WTC11 (cell line): ENCODE data around the gene STAT3. TPM values are rescaled to one million over a fixed set of nuclear protein-coding genes. Genes with fewer than 3 reads are reported as not detected.

ENCODE experiments used
- ATAC-seq: fragments of 200-7000 bp; cut with Tn5 transposase; 2 replicates; pipeline ENCODE4 v1.10.0; 2021; ENCODE audit warnings: mild to moderate bottlenecking, moderate library complexity
- CTCF ChIA-PET: fragments of 300-600 bp; sonication (Branson Sonifier 250); formaldehyde crosslinking; loops from one replicate; lab custom pipeline; 2021; ENCODE audit warnings: antibody characterized with exemption; lab: Charles Lee
- POLR2A ChIA-PET: fragments of 350-600 bp; sonication (Branson Sonifier 250); formaldehyde crosslinking; loops from one replicate; lab custom pipeline; 2021; ENCODE audit warnings: antibody characterized with exemption; lab: Charles Lee
- DNase-seq: peaks from one replicate; pipeline ENCODE4 v3.0.0; 2021; ENCODE audit warnings: low spot score
- H3K27ac Mint-ChIP-seq: 2 replicates; pipeline ENCODE4 v1.8.0; 2021; ENCODE audit warnings: mixed read lengths
- H3K27me3 Mint-ChIP-seq: 2 replicates; pipeline ENCODE4 v1.8.0; 2021; ENCODE audit warnings: low read depth, mild to moderate bottlenecking, moderate library complexity, mixed read lengths
- H3K36me3 Mint-ChIP-seq: 2 replicates; pipeline ENCODE4 v1.8.0; 2021; ENCODE audit warnings: mixed read lengths
- H3K4me1 Mint-ChIP-seq: 2 replicates; pipeline ENCODE4 v1.8.0; 2022; ENCODE audit warnings: mixed read lengths
- H3K4me3 Mint-ChIP-seq: 2 replicates; pipeline ENCODE4 v1.8.0; 2021; ENCODE audit warnings: mild to moderate bottlenecking, moderate library complexity, mixed read lengths
- H3K9me3 Mint-ChIP-seq: 2 replicates; pipeline ENCODE4 v1.8.0; 2021; ENCODE audit warnings: mixed read lengths
- CREB1 ChIP-seq: sonication (generic); formaldehyde crosslinking; IDR thresholded peaks from 2 replicates; pipeline ENCODE4 v1.8.0; 2023; ENCODE audit warnings: mild to moderate bottlenecking, missing genetic modification reagents
- FOXP1 ChIP-seq: sonication (generic); formaldehyde crosslinking; IDR thresholded peaks from 2 replicates; pipeline ENCODE4 v1.8.0; 2022; ENCODE audit warnings: missing genetic modification reagents, mild to moderate bottlenecking, moderate library complexity, borderline replicate concordance
- GABPB1 ChIP-seq: sonication (generic); formaldehyde crosslinking; IDR thresholded peaks from 2 replicates; pipeline ENCODE4 v1.8.1; 2023; ENCODE audit warnings: mild to moderate bottlenecking, missing genetic modification reagents
- GRHL2 ChIP-seq: fragments of 250-450 bp; sonication (Bioruptor Pico); IDR thresholded peaks from 2 replicates; pipeline ENCODE4 v1.8.0; 2022; ENCODE audit warnings: mild to moderate bottlenecking, moderate library complexity; ENCODE audit not compliant: insufficient replicate concordance, severe bottlenecking
- NR1H2 ChIP-seq: sonication (generic); formaldehyde crosslinking; IDR thresholded peaks from 2 replicates; pipeline ENCODE4 v1.9.0; 2021; ENCODE audit warnings: mild to moderate bottlenecking, moderate library complexity, missing genetic modification reagents
- OVOL2 ChIP-seq: fragments of 250-450 bp; sonication (Bioruptor Pico); IDR thresholded peaks from 2 replicates; pipeline ENCODE4 v1.9.0; 2021; ENCODE audit warnings: mild to moderate bottlenecking, borderline replicate concordance
- PRRX2 ChIP-seq: fragments of 250-450 bp; sonication (Bioruptor Pico); IDR thresholded peaks from 2 replicates; pipeline ENCODE4 v1.8.0; 2021; ENCODE audit warnings: mild to moderate bottlenecking
- SMAD4 ChIP-seq: sonication (generic); formaldehyde crosslinking; IDR thresholded peaks from 2 replicates; pipeline ENCODE4 v1.8.0; 2022; ENCODE audit warnings: mild to moderate bottlenecking, missing genetic modification reagents
- TEAD4 ChIP-seq: sonication (generic); formaldehyde crosslinking; IDR thresholded peaks from 2 replicates; pipeline ENCODE4 v1.8.0; 2022; ENCODE audit warnings: mild to moderate bottlenecking, missing genetic modification reagents
- TP53 ChIP-seq: sonication (generic); formaldehyde crosslinking; IDR thresholded peaks from 2 replicates; pipeline ENCODE4 v1.8.1; 2023; ENCODE audit warnings: mild to moderate bottlenecking, missing genetic modification reagents
- ZNF219 ChIP-seq: sonication (generic); formaldehyde crosslinking; IDR thresholded peaks from 2 replicates; pipeline ENCODE4 v1.8.0; 2023; ENCODE audit warnings: missing genetic modification reagents, mild to moderate bottlenecking, borderline replicate concordance
- ZNF232 ChIP-seq: sonication (generic); formaldehyde crosslinking; IDR thresholded peaks from 2 replicates; pipeline ENCODE4 v1.8.0; 2022; ENCODE audit warnings: mild to moderate bottlenecking, missing genetic modification reagents
- ZNF396 ChIP-seq: fragments of 250-450 bp; sonication (Bioruptor Pico); IDR thresholded peaks from 2 replicates; pipeline ENCODE4 v1.8.0; 2021; ENCODE audit warnings: mild to moderate bottlenecking, moderate library complexity, borderline replicate concordance
- total RNA-seq: library from RNA; stranded (reverse); gene quantifications from 3 replicates; pipeline ENCODE4 v1.2.3, GENCODE V29; 2021
- TF ChIP-seq, protein P1 (sequence below): sonication (generic); formaldehyde crosslinking; IDR thresholded peaks from 2 replicates; pipeline ENCODE4 v1.8.1; 2023; ENCODE audit warnings: mild to moderate bottlenecking, missing genetic modification reagents, moderate library complexity
- TF ChIP-seq, protein P2 (sequence below): sonication (generic); formaldehyde crosslinking; IDR thresholded peaks from 2 replicates; pipeline ENCODE4 v1.8.1; 2023; ENCODE audit warnings: mild to moderate bottlenecking, missing genetic modification reagents
- TF ChIP-seq, protein P3 (sequence below): fragments of 250-450 bp; sonication (Bioruptor Pico); IDR thresholded peaks from 2 replicates; pipeline ENCODE4 v1.9.0; 2021; ENCODE audit warnings: moderate library complexity, mild to moderate bottlenecking, inconsistent platforms, borderline replicate concordance
- TF ChIP-seq, protein P4 (sequence below): sonication (generic); formaldehyde crosslinking; conservative IDR thresholded peaks from 2 replicates; pipeline ENCODE4 v1.8.1; 2023; ENCODE audit warnings: mild to moderate bottlenecking, low read depth, missing genetic modification reagents, moderate library complexity
- TF ChIP-seq, protein P5 (sequence below): sonication (generic); formaldehyde crosslinking; IDR thresholded peaks from 2 replicates; pipeline ENCODE4 v1.8.0; 2022; ENCODE audit warnings: mild to moderate bottlenecking, missing genetic modification reagents
- TF ChIP-seq, protein P6 (sequence below): sonication (generic); formaldehyde crosslinking; IDR thresholded peaks from 2 replicates; pipeline ENCODE4 v1.8.0; 2023; ENCODE audit warnings: missing genetic modification reagents
- TF ChIP-seq, protein P7 (sequence below): sonication (generic); formaldehyde crosslinking; conservative IDR thresholded peaks from 2 replicates; pipeline ENCODE4 v1.8.1; 2022; ENCODE audit warnings: mild to moderate bottlenecking, missing genetic modification reagents
- TF ChIP-seq, protein P8 (sequence below): fragments of 250-450 bp; sonication (Bioruptor Pico); IDR thresholded peaks from 2 replicates; pipeline ENCODE4 v1.9.0; 2021; ENCODE audit warnings: mild to moderate bottlenecking, borderline replicate concordance
- TF ChIP-seq, protein P9 (sequence below): sonication (generic); formaldehyde crosslinking; IDR thresholded peaks from 2 replicates; pipeline ENCODE4 v1.8.1; 2022; ENCODE audit warnings: low read depth, missing genetic modification reagents, borderline replicate concordance

The STAT3 gene
- total RNA-seq, 1 experiment from 2014 or later = 98.0 TPM

DNA sequence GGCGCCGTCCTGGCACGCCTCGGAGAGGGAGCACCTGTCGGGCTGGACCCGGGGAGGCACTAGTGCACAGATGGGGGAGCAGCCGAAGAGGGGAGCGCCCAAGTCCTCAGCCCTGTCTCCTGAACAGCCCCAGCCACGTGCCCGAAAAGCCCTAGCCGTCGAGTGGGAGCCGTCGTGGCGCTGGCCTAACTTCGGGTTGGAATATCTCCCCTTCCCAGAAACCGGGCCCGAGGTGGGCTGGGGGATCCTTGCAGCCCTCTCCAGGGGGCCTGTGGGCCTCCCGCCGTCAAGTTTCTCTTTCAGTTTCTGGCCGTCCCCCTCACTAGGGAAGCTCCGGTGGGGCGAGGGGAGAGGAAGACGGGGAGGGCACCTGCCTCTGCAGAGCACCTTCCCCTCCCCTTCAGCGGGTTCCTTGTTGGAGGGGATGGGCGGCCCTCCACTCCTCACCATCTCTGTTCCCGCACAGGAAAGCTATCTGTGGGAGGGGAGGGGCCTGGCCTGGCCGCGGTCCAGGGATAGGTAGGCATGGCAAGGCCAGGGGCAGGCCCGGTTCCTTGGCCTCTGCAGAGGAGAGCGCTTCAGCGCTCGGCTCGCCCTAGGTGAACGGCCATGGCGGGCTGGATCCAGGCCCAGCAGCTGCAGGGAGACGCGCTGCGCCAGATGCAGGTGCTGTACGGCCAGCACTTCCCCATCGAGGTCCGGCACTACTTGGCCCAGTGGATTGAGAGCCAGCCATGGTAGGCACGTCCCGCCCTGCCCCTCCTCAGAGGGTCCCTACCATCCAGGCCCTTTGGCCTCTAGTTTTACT lies 99.2 kb downstream of the STAT3 start:
- ChIA-PET POLR2A (interaction anchor here (0.7 to 1.2 kb wide), 3 partner anchors 12 to 23 kb away, joined by 3 to 4 read pairs (median 3); no protein-coding TSS in a partner anchor), CTCF (interaction anchor here (0.8 to 2.6 kb wide), 11 partner anchors 10 to 238 kb away, joined by 3 to 20 read pairs (median 4); partner anchors contain the start of gene KCNH4)
- Mint-ChIP-seq H3K36me3 (no peaks in the 10 kb centered on the region), H3K27ac (no peak overlapping the region), H3K27me3 (peaks cover 35% of the 10 kb centered on the region), H3K9me3 (no peaks in the 10 kb centered on the region), H3K4me3 (peak overlapping the region; percentile 54), H3K4me1 (peaks cover 16% of the 10 kb centered on the region)
- ATAC-seq (peak; percentile 54), DNase-seq (peak; percentile 48)
- TF ChIP-seq, protein P1, sequence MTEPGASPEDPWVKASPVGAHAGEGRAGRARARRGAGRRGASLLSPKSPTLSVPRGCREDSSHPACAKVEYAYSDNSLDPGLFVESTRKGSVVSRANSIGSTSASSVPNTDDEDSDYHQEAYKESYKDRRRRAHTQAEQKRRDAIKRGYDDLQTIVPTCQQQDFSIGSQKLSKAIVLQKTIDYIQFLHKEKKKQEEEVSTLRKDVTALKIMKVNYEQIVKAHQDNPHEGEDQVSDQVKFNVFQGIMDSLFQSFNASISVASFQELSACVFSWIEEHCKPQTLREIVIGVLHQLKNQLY (CRISPR knock-in tag) = no peak
- TF ChIP-seq, protein P2, sequence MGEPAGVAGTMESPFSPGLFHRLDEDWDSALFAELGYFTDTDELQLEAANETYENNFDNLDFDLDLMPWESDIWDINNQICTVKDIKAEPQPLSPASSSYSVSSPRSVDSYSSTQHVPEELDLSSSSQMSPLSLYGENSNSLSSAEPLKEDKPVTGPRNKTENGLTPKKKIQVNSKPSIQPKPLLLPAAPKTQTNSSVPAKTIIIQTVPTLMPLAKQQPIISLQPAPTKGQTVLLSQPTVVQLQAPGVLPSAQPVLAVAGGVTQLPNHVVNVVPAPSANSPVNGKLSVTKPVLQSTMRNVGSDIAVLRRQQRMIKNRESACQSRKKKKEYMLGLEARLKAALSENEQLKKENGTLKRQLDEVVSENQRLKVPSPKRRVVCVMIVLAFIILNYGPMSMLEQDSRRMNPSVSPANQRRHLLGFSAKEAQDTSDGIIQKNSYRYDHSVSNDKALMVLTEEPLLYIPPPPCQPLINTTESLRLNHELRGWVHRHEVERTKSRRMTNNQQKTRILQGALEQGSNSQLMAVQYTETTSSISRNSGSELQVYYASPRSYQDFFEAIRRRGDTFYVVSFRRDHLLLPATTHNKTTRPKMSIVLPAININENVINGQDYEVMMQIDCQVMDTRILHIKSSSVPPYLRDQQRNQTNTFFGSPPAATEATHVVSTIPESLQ (CRISPR knock-in tag) = no peak
- TF ChIP-seq, protein P3, sequence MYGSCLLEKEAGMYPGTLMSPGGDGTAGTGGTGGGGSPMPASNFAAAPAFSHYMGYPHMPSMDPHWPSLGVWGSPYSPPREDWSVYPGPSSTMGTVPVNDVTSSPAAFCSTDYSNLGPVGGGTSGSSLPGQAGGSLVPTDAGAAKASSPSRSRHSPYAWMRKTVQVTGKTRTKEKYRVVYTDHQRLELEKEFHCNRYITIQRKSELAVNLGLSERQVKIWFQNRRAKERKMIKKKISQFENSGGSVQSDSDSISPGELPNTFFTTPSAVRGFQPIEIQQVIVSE = no peak
- TF ChIP-seq PRRX2 (CRISPR knock-in tag) (no peak), ZNF219 (CRISPR knock-in tag) (no peak), CREB1 (no peak), SMAD4 (no peak), GRHL2 (no peak), FOXP1 (CRISPR knock-in tag) (no peak; the same call in 1 of the 2 replicates), OVOL2 (no peak), ZNF232 (CRISPR knock-in tag) (0 out of 2 replicates have a peak, but pooled peaks have one; percentile 50), ZNF396 (no peak), TP53 (CRISPR knock-in tag) (no peak), GABPB1 (CRISPR knock-in tag) (no peak), NR1H2 (no peak), TEAD4 (CRISPR knock-in tag) (no peak)
- TF ChIP-seq, protein P4, sequence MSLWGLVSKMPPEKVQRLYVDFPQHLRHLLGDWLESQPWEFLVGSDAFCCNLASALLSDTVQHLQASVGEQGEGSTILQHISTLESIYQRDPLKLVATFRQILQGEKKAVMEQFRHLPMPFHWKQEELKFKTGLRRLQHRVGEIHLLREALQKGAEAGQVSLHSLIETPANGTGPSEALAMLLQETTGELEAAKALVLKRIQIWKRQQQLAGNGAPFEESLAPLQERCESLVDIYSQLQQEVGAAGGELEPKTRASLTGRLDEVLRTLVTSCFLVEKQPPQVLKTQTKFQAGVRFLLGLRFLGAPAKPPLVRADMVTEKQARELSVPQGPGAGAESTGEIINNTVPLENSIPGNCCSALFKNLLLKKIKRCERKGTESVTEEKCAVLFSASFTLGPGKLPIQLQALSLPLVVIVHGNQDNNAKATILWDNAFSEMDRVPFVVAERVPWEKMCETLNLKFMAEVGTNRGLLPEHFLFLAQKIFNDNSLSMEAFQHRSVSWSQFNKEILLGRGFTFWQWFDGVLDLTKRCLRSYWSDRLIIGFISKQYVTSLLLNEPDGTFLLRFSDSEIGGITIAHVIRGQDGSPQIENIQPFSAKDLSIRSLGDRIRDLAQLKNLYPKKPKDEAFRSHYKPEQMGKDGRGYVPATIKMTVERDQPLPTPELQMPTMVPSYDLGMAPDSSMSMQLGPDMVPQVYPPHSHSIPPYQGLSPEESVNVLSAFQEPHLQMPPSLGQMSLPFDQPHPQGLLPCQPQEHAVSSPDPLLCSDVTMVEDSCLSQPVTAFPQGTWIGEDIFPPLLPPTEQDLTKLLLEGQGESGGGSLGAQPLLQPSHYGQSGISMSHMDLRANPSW = no peak
- TF ChIP-seq, protein P5, sequence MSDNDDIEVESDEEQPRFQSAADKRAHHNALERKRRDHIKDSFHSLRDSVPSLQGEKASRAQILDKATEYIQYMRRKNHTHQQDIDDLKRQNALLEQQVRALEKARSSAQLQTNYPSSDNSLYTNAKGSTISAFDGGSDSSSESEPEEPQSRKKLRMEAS (CRISPR knock-in tag) = peak; percentile 86
- TF ChIP-seq, protein P6, sequence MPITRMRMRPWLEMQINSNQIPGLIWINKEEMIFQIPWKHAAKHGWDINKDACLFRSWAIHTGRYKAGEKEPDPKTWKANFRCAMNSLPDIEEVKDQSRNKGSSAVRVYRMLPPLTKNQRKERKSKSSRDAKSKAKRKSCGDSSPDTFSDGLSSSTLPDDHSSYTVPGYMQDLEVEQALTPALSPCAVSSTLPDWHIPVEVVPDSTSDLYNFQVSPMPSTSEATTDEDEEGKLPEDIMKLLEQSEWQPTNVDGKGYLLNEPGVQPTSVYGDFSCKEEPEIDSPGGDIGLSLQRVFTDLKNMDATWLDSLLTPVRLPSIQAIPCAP (CRISPR knock-in tag) = no peak
- TF ChIP-seq, protein P7, sequence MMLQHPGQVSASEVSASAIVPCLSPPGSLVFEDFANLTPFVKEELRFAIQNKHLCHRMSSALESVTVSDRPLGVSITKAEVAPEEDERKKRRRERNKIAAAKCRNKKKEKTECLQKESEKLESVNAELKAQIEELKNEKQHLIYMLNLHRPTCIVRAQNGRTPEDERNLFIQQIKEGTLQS (CRISPR knock-in tag) = no peak
- TF ChIP-seq, protein P8, sequence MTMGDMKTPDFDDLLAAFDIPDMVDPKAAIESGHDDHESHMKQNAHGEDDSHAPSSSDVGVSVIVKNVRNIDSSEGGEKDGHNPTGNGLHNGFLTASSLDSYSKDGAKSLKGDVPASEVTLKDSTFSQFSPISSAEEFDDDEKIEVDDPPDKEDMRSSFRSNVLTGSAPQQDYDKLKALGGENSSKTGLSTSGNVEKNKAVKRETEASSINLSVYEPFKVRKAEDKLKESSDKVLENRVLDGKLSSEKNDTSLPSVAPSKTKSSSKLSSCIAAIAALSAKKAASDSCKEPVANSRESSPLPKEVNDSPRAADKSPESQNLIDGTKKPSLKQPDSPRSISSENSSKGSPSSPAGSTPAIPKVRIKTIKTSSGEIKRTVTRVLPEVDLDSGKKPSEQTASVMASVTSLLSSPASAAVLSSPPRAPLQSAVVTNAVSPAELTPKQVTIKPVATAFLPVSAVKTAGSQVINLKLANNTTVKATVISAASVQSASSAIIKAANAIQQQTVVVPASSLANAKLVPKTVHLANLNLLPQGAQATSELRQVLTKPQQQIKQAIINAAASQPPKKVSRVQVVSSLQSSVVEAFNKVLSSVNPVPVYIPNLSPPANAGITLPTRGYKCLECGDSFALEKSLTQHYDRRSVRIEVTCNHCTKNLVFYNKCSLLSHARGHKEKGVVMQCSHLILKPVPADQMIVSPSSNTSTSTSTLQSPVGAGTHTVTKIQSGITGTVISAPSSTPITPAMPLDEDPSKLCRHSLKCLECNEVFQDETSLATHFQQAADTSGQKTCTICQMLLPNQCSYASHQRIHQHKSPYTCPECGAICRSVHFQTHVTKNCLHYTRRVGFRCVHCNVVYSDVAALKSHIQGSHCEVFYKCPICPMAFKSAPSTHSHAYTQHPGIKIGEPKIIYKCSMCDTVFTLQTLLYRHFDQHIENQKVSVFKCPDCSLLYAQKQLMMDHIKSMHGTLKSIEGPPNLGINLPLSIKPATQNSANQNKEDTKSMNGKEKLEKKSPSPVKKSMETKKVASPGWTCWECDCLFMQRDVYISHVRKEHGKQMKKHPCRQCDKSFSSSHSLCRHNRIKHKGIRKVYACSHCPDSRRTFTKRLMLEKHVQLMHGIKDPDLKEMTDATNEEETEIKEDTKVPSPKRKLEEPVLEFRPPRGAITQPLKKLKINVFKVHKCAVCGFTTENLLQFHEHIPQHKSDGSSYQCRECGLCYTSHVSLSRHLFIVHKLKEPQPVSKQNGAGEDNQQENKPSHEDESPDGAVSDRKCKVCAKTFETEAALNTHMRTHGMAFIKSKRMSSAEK (CRISPR knock-in tag) = no peak
- TF ChIP-seq, protein P9, sequence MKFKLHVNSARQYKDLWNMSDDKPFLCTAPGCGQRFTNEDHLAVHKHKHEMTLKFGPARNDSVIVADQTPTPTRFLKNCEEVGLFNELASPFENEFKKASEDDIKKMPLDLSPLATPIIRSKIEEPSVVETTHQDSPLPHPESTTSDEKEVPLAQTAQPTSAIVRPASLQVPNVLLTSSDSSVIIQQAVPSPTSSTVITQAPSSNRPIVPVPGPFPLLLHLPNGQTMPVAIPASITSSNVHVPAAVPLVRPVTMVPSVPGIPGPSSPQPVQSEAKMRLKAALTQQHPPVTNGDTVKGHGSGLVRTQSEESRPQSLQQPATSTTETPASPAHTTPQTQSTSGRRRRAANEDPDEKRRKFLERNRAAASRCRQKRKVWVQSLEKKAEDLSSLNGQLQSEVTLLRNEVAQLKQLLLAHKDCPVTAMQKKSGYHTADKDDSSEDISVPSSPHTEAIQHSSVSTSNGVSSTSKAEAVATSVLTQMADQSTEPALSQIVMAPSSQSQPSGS (CRISPR knock-in tag) = no peak
